K562 treated with DMSO at 1 percent for 48 hours (cell line): ENCODE results near the gene DOCK2. TPM values are rescaled to one million over a fixed set of nuclear protein-coding genes. Genes with fewer than 3 reads are reported as not detected.

Source experiments
- total RNA-seq: library from RNA; unstranded; fragments of 300-600 nt; gene quantifications from 2 replicates; pipeline ENCODE4 v1.2.3, GENCODE V29; 2022; ENCODE audit warnings: low replicate concordance; ENCODE audit errors: extremely low read depth

The DOCK2 gene
- total RNA-seq: not detected in 2 replicates

GRCh38 chr5:169637085-169637548 lies at the start of gene DOCK2:
Gene DOCK2, plus strand, starts transcription at chr5:169637275. Its CDS starts 52 bp downstream, at chr5:169637327.

GRCh38 chr5:169980418-169981053 lies 343.5 kb downstream of the DOCK2 start, which contains the start of gene INSYN2B:
Gene INSYN2B, minus strand, starts transcription at chr5:169980495. Its CDS starts 96,597 bp downstream, at chr5:169883898.

DNA sequence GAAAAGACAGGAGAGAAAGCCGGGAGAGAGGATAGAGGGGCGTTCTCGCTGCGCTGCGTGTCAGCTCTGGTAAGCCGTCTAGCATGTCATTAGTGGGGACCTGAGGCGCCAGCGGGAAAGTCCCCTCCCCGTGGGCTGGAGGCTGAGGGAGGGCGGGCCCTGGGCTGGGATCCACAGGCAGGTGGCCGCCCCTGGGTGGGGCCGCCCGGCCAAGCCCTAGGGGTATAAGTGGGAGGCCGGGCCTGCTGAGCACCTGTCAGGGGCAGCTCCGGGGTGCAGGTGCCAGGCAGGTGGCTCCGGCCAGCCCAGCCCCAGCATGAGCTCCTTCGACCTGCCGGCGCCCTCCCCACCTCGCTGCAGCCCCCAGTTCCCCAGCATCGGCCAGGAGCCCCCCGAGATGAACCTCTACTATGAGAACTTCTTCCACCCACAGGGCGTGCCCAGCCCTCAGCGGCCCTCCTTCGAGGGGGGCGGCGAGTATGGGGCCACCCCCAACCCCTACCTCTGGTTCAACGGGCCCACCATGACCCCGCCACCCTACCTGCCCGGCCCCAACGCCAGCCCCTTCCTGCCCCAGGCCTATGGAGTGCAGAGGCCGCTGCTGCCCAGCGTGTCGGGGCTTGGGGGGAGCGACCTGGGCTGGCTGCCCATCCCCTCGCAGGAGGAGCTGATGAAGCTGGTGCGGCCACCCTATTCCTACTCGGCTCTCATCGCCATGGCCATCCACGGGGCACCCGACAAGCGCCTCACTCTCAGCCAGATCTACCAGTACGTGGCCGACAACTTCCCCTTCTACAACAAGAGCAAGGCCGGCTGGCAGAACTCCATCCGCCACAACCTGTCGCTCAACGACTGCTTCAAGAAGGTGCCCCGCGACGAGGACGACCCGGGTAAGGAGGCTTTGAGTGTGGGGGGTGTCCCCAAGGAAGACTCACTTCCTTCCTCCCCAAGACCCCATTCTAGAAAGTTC lies 468.9 kb downstream of the DOCK2 start, which contains the start of gene FOXI1:
Gene FOXI1 (plus strand): TSS at position 256 of the 970 bp plus-strand sequence. CDS start 61 bp downstream, at position 317.

Other genes with a start within 250 kb of the DOCK2 start
- gene SPDL1, start 53.5 kb upstream of the DOCK2 start, total RNA-seq: not detected in 2 replicates